ENCODE measurements around the gene IQGAP2.

Gene IQGAP2

GRCh38 chr5:76476474-76477038 lies 73.5 kb downstream of the IQGAP2 start:
- DNase-seq (ENCODE audit: low read depth in 1 of 2, low spot score in 1 of 2): no peak

DNA sequence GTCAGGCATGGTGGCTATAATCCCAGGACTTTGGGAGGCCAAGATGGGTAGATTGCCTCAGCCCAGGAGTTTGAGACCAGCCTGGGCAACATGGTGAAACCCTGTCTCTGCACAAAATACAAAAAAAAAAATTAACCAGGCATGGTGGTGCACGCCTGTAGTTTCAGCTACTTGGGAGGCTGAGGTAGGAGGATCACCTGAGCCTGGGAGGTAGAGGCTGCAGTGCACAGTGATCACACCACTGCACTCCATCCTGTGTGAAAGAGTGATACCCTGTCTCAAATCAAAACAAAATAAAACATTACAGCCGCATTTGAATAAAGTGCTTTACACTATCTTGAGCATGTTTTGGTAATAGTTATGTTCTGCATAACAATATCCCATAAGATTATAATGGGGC lies 74.0 kb downstream of the IQGAP2 start:
- DNase-seq (ENCODE audit: low read depth in 1 of 2, low spot score in 1 of 2): no peak

- DNase-seq (ENCODE audit: low read depth in 1 of 2, low spot score in 1 of 2): no peak
Observed at GRCh38 chr5:76477571-76477970, 74.5 kb downstream of the IQGAP2 start.

GRCh38 chr5:76479281-76479680 lies 76.2 kb downstream of the IQGAP2 start:
- no peak for DNase-seq (ENCODE audit: low read depth in 1 of 2, low spot score in 1 of 2)

GRCh38 chr5:76479973-76480667 lies 77.0 kb downstream of the IQGAP2 start:
- no peak for DNase-seq (ENCODE audit: low read depth in 1 of 2, low spot score in 1 of 2)

DNA sequence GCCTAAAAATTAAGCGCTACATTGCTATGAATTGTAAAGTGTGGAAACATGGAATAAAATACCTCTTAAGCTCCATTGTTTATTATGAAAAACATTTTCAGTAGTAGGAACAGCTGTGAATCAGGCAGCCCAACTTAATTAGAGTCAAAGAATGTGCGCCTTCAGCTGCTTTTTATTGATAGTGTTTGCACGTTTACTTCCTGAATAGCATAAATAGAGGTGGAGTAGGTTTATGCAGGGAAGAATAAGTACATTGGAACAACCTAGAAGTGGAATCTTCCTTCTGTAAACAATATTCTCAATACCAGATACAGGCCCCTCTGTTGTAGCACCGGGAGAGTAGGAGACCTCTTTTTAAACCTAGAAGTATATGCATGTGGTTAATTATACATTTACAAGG lies 79.9 kb downstream of the IQGAP2 start:
- DNase-seq (ENCODE audit: low read depth in 1 of 2, low spot score in 1 of 2): no peak

- no peak for DNase-seq (ENCODE audit: low read depth in 1 of 2, low spot score in 1 of 2)
Observed at GRCh38 chr5:76483433-76483832, 80.3 kb downstream of the IQGAP2 start.

- DNase-seq (ENCODE audit: low read depth in 1 of 2, low spot score in 1 of 2): no peak
Observed at GRCh38 chr5:76483881-76484280, 80.8 kb downstream of the IQGAP2 start.

DNA sequence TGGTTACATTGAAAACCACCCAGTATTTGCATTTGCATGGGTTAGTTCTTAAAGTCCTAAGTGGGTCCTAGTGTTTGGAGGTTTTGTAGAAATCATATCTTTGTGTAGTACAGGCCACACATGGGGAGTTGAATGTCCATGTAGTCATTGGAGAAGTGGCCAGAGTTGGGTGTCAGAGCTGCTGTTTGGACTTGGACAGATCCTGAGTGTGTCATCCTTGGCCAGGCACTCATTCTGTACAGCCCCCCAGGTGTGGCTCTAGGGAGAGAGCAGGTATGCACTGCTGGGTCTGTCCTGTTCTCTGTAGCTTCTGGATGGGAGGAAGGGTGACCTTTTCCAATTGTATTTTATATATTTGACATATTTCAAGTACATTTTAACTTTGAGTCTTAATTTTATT lies 82.4 kb downstream of the IQGAP2 start:
- DNase-seq (ENCODE audit: low read depth in 1 of 2, low spot score in 1 of 2): no peak

DNA sequence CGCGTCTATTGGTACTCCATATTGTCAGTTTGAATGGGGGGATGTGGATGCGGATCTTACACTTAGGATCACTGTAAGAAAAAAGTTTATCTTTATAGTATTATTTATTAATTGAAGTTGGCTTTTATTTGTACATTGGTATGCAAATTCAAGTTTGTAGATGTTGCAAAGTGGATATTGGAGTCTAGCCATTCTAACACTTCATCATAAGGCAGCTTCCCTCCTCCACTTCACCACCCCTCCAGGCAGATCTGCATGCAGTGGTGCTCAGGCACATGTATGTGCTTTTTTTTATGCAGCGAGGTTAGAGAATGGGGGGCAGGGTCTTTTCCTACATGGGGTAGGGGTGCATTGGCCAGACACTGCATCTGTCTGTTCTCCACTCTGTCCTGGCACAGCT lies 84.3 kb downstream of the IQGAP2 start:
- no peak for DNase-seq (ENCODE audit: low read depth in 1 of 2, low spot score in 1 of 2)

GRCh38 chr5:76487821-76488220 lies 84.7 kb downstream of the IQGAP2 start:
- no peak for DNase-seq (ENCODE audit: low read depth in 1 of 2, low spot score in 1 of 2)

DNA sequence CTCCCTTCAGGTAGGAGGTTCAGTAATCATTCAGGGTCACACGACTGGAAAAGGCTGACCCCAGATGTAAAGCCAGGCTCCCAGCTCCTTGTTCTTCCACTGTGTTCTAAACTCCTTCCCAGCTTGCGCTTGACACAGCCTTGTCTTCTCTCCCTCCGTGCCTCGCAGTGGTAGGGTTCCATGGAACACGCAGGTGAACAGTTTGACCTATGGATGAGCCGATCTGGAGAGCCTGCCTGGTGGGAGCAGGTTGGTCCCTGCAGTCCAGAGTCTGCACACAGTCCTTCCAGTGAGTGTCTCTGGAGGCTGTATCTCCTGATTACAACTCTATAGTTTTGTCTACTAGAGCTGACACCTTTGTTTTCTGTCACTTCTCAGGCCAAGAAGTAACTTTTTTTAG lies 85.9 kb downstream of the IQGAP2 start:
- DNase-seq (ENCODE audit: low read depth in 1 of 2, low spot score in 1 of 2): no peak

DNA sequence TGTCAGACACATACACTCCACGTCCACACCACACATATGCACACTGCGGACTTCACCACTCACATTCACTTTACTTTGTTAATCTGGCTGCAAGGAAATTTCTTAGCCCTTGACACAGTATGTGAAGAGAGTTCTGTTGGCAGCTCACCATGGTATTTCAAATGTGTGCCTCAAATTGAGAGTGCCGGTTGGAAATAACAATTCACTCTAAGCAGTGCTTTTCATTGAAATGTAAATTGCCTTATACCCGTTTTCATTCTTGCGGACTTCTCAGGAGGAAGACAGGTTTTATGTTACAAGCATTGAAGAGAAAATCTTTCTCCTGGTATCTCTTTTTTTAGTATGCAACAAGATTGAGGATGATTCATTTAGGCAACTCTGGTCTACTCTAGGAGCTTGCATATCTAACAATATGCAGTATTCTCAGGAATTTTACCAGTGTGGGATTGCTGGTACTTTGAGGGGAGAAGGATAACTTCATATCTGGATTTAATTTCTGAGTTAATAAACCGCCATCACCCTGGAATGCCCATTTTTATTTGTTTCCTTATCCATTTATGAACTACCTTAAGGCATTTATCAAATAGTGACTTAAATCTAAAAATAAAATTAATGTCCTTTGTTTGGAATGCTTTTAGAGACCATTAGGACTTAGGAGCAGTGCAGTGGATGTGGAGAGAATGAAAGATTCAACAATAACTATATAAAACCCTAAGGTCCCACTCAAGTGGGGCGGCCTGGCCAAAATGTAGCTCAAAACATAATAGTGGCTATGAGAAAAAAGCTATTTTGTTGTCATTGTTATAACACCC lies 87.0 kb downstream of the IQGAP2 start:
- no peak for DNase-seq (ENCODE audit: low read depth in 1 of 2, low spot score in 1 of 2)

DNA sequence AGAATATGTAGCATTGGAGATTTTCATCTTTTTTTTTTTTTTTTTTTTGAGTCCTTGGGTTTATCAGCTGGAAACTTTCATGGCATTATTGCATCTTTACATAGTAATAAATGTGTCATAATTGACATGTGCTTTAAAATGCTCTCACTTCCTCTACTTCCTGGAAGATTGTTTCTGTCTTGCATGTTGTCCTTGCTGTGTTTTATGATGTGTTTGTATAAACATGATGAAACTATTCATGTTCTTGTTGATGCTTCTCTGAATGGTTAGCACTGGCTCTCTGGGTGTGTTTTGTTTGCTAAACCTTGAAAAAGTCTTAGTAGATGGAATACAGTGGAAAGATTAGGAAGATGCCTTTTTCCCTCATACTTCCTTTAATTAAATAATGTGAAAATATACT lies 87.9 kb downstream of the IQGAP2 start:
- DNase-seq (ENCODE audit: low read depth in 1 of 2, low spot score in 1 of 2): no peak

DNA sequence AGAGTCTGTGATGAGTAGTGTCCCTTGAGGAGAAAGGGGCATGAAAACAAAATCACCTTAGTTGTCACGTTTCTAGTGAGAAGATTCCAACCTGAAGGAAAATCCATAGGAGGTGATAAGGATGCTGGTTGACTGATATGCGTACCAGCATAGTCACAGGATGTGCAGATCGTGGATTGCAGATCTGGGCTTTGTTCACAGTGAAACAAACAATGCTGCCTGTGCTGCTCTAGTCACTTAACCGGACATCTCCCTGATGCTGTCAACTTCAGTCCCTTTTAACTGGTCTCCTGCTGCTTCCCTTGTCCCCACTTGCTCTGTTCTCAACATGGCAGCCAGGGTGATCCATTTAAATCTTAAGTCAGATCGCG lies 89.7 kb downstream of the IQGAP2 start:
- DNase-seq (ENCODE audit: low read depth in 1 of 2, low spot score in 1 of 2): no peak

- DNase-seq (ENCODE audit: low read depth in 1 of 2, low spot score in 1 of 2): no peak
Observed at GRCh38 chr5:76493190-76493837, 90.2 kb downstream of the IQGAP2 start.

- no peak for DNase-seq (ENCODE audit: low read depth in 1 of 2, low spot score in 1 of 2)
Observed at GRCh38 chr5:76494201-76494600, 91.1 kb downstream of the IQGAP2 start.

DNA sequence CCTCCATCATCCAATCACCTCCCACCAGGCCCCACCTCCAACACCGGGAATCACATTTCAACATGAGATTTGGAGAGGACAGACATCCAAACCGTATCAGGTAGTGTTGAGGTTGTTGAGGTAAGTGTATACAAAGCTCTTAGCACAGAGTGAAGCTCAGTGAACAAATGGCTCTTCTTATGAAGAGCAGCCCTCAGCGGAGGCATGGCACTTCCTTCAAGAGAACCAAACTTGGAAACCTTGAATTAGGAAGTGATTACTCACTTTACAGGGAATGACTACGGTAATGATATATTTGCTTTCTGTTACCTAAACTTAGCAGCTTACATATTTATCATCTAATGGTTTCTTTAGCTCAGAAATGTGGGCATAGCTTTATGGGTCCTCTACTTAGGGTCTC lies 92.8 kb downstream of the IQGAP2 start:
- DNase-seq (ENCODE audit: low read depth in 1 of 2, low spot score in 1 of 2): no peak

DNA sequence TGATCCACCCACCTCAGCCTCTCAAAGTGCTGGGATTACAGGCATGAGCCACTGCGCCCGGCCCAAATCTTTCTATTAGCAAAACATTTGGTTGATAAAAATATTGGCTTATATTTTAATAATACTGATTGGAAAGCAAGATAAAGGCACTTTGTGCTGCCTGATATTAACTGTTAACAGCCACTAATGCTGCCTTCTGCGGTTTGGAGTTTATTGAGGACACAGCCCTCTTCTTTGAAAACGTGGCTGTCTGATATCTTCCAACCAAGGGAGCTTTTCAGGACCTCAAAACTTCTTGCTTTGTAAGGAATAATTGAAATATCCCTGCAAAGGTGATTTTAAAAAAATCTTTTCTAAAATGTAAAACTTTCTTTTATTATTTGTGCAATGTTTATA lies 94.0 kb downstream of the IQGAP2 start:
- no peak for DNase-seq (ENCODE audit: low read depth in 1 of 2, low spot score in 1 of 2)

DNA sequence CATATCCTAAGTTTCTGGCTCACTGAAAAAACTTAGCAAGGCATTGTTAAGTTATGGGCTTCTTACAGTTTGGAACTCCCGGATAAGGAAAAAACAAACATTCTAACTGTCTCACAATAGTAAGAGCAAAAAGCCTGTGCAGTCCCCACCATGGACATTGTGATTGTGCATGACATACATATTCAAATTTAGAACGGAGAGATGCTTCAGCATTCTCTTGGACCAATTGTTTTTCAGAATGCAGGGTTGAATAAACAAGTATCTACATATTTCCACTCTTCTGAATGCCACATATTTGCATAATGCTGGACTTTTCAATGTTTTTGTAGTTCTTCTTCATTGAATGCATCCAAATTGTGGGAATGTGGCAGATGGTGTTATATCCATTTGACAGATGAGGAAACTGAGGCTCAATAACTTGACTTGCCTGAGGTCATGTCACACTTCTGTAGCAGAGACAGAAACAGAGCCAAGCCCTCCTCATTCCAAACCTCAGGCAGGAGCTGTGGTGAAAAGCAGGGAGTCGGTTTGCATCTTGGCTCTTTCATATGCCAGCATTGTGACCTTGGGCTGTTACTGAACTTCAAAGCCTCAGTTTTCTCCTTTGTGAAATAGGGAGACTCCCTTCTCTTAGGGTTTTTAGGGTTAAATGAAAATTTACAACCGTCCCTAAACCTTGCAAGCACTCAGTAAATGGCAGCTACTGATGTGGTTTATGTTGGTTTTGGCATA lies 95.1 kb downstream of the IQGAP2 start:
- no peak for DNase-seq (ENCODE audit: low read depth in 1 of 2, low spot score in 1 of 2)

DNA sequence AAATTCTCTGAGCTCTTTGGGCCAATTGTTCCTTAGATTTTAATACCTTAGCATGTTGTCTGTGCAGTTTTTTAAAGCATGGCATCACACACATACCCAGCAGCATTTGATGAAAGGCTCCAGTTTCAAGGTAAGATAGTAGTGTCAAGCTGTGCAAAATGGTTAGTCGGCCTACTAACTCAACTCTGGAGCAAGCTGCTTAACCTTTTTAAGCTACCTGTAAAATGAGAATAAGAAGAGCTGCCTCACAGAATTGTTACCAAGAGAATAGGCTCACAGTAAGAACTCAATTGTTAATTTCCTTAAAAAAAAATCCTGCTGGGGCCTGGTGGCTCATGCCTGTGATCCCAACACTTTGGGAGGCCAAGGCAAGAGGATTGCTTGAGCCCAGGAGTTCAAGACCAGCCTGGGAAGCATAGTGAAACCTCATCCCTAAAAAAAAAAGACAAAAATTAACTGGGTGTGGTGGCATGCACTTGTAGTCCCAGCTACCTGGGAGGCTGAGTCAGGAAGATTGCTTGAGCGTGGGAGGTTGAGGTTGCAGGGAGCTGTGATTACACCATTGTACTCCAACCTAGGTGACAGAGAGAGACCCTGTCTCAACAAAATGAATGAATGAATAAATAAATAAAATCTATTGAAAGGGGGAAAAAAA lies 96.5 kb downstream of the IQGAP2 start:
- DNase-seq (ENCODE audit: low read depth in 1 of 2, low spot score in 1 of 2): no peak
